ENCODE data around the gene BRDT.

DNA sequence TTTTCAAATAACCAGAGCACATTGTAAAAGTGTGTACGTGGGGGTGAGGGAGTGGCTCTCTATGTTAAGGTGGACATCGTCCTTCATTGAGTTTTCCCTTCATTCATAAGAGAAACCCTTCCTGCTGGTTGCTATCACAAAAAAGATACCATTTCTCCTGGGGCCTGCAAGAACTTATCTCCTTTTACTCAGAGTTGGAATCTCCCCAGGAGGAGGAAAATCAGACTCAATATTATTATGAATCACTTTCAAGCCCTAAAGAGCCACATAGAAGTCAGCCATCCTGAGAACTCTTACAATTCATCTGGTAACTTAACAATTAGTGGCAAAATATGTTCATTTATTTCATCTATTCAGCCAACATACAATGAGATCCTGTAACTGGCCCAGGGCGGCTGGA, 36.2 kb upstream of the BRDT start:
- TF ChIP-seq MAFK (conservative IDR thresholded peaks at IDR 0.05 in 1 of 2, IDR thresholded peaks at IDR 0.05 in 1 of 2; ENCODE audit: low read length in 2 of 2) (no peak), ZBTB21 (CRISPR knock-in tag; IDR thresholded peaks at IDR 0.05) (no peak), NBN (conservative IDR thresholded peaks at IDR 0.05) (no peak), HMGXB4 (CRISPR knock-in tag; IDR thresholded peaks at IDR 0.05; ENCODE audit: borderline replicate concordance in 1 of 2, low read depth in 1 of 2) (no peak), EHMT2 (IDR thresholded peaks at IDR 0.05; ENCODE audit: borderline replicate concordance, low read depth, low read length) (no peak), ZFYVE20 (CRISPR knock-in tag; IDR thresholded peaks at IDR 0.05; ENCODE audit: borderline replicate concordance, low read depth) (no peak), PRDM15 (CRISPR knock-in tag; IDR thresholded peaks at IDR 0.05) (no peak), GABPA (IDR thresholded peaks at IDR 0.05; ENCODE audit: low read depth, low read length) (no peak), GABPA (CRISPR knock-in tag; IDR thresholded peaks at IDR 0.05; ENCODE audit: low read depth) (no peak)
- TF ChIP-seq, protein P1, sequence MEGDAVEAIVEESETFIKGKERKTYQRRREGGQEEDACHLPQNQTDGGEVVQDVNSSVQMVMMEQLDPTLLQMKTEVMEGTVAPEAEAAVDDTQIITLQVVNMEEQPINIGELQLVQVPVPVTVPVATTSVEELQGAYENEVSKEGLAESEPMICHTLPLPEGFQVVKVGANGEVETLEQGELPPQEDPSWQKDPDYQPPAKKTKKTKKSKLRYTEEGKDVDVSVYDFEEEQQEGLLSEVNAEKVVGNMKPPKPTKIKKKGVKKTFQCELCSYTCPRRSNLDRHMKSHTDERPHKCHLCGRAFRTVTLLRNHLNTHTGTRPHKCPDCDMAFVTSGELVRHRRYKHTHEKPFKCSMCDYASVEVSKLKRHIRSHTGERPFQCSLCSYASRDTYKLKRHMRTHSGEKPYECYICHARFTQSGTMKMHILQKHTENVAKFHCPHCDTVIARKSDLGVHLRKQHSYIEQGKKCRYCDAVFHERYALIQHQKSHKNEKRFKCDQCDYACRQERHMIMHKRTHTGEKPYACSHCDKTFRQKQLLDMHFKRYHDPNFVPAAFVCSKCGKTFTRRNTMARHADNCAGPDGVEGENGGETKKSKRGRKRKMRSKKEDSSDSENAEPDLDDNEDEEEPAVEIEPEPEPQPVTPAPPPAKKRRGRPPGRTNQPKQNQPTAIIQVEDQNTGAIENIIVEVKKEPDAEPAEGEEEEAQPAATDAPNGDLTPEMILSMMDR (CRISPR knock-in tag; IDR thresholded peaks at IDR 0.05): no peak
- TF ChIP-seq, protein P2, sequence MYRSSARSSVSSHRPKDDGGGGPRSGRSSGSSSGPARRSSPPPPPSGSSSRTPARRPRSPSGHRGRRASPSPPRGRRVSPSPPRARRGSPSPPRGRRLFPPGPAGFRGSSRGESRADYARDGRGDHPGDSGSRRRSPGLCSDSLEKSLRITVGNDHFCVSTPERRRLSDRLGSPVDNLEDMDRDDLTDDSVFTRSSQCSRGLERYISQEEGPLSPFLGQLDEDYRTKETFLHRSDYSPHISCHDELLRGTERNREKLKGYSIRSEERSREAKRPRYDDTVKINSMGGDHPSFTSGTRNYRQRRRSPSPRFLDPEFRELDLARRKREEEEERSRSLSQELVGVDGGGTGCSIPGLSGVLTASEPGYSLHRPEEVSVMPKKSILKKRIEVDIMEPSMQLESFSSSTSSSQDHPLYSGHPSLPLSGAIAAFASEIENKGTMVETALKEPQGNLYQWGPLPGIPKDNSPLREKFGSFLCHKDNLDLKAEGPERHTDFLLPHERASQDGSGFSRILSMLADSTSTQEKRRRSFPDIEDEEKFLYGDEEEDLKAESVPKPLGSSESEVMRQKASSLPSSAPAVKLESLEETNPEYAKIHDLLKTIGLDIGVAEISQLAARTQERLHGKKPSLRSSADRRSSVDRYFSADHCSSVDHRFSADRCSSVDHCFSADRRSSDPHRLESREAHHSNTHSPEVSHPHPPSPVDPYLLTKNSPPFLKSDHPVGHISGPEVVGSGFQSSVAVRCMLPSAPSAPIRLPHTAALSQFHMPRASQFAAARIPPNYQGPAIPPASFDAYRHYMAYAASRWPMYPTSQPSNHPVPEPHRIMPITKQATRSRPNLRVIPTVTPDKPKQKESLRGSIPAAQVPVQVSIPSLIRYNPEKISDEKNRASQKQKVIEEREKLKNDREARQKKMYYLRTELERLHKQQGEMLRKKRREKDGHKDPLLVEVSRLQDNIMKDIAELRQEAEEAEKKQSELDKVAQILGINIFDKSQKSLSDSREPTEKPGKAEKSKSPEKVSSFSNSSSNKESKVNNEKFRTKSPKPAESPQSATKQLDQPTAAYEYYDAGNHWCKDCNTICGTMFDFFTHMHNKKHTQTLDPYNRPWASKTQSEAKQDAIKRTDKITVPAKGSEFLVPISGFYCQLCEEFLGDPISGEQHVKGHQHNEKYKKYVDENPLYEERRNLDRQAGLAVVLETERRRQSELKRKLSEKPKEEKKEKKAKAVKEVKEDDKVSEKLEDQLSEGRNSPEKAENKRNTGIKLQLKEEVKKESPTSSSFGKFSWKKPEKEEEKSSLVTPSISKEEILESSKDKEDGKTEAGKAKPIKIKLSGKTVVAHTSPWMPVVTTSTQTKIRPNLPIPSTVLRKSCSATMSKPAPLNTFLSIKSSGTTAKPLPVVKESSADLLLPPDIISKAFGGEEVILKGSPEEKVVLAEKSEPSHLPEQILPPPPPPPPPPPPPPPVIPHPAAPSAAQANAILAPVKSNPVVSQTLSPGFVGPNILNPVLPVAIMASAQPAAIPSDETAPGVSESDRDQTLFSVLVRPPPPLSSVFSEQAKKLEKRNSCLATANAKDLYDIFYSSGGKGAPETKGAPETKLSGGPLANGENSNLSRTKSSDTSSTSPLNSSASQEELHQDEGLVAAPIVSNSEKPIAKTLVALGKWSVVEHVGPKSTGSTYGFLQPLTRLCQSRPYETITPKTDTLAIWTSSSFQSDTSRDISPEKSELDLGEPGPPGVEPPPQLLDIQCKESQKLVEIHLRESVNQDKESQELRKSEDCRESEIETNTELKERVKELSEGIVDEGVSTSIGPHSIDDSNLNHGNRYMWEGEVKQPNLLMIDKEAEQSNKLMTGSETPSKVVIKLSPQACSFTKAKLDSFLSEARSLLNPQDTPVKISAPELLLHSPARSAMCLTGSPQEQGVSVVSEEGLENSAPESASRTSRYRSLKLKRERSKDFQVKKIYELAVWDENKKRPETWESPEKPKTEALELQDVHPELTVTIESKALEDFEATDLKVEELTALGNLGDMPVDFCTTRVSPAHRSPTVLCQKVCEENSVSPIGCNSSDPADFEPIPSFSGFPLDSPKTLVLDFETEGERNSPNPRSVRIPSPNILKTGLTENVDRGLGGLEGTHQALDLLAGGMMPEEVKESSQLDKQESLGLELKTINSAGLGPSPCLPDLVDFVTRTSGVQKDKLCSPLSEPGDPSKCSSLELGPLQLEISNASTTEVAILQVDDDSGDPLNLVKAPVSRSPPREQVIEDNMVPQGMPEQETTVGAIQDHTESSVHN (CRISPR knock-in tag; IDR thresholded peaks at IDR 0.05): no peak
- TF ChIP-seq, protein P3, sequence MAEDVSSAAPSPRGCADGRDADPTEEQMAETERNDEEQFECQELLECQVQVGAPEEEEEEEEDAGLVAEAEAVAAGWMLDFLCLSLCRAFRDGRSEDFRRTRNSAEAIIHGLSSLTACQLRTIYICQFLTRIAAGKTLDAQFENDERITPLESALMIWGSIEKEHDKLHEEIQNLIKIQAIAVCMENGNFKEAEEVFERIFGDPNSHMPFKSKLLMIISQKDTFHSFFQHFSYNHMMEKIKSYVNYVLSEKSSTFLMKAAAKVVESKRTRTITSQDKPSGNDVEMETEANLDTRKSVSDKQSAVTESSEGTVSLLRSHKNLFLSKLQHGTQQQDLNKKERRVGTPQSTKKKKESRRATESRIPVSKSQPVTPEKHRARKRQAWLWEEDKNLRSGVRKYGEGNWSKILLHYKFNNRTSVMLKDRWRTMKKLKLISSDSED (CRISPR knock-in tag; IDR thresholded peaks at IDR 0.05): no peak
- TF ChIP-seq, protein P4, sequence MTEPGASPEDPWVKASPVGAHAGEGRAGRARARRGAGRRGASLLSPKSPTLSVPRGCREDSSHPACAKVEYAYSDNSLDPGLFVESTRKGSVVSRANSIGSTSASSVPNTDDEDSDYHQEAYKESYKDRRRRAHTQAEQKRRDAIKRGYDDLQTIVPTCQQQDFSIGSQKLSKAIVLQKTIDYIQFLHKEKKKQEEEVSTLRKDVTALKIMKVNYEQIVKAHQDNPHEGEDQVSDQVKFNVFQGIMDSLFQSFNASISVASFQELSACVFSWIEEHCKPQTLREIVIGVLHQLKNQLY (CRISPR knock-in tag; IDR thresholded peaks at IDR 0.05): no peak

All from HepG2 (cell line).